ENCODE data around the gene UCHL5.

GRCh38 chr1:192984080-192984479 is 75.1 kb downstream of the UCHL5 start:
- TF ChIP-seq CTCF (IDR thresholded peaks at IDR 0.05): no peak
- TF ChIP-seq POLR2A (IDR thresholded peaks at IDR 0.05): no peak
